Epithelial cell of proximal tubule (primary cell): ENCODE data around the gene KCNQ1. TPM values are rescaled to one million over a fixed set of nuclear protein-coding genes. Genes with fewer than 3 reads are reported as not detected.

Experiments
- DNase-seq: peaks from one replicate; pipeline ENCODE4 v3.0.0-alpha.2; 2011; ENCODE audit warnings: low read depth
- H3K4me3 ChIP-seq: 2 replicates; pipeline ENCODE4 v1.5.1; 2011; ENCODE audit warnings: low read depth, mild to moderate bottlenecking, low read length
- CTCF ChIP-seq: conservative IDR thresholded peaks from 2 replicates; pipeline ENCODE4 v1.5.1; 2012; ENCODE audit warnings: low read depth, mild to moderate bottlenecking, low read length
- total RNA-seq: library from RNA; depleted of rRNA; stranded (reverse); fragments of >200 nt; gene quantifications from 2 replicates; pipeline ENCODE4 v1.2.3, GENCODE V29; 2015

Gene KCNQ1
- total RNA-seq, 1 donor from 2014 or later, result 0.46 TPM

GRCh38 chr11:2399488-2400068 is 45.2 kb upstream of the KCNQ1 start:
- peak overlapping the region; percentile 94 for H3K4me3 ChIP-seq
- no peak for TF ChIP-seq CTCF
- no peak for DNase-seq

DNA sequence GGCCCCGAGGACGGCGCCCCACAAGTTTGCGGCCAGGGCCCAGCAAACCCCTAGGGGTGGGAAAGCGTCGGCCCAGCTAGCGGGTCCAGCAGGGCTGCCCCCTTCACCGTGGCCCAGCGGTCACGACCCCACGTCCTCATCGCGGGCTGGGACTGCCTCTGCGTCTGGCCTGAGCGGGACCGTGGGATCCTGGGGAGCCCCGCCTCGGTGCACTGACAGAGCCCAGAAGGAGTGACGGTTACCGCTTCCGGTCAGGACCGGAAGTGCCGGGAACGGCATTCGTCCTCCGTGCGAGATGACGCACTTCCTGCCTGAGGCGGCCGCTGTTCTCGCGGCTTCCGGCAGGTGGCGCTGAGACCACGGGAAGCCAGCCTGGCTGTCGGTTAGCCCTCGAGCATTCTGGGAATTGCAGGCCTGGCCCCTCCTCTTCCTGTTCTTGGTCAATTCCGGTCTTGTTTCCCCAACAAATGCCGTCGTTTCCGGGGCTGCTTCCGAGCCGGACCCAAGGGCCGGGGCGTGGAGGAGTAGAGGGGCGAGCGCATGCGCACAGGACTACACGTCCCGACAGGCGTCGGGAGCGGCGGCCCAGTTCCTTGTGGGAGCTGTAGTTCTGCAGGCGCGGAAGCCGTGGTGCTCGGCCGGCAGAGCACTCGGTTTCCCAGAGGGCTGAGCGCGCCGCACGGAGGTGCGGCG is 44.6 kb upstream of the KCNQ1 start, which contains the start of gene TSSC4:
Gene TSSC4 (plus strand): TSS at position 682 of the 693 bp plus-strand sequence. CDS start 1,884 bp downstream, outside the sequence.
- H3K4me3 ChIP-seq, result peak within 1 kb of the TSS; percentile 94

DNA sequence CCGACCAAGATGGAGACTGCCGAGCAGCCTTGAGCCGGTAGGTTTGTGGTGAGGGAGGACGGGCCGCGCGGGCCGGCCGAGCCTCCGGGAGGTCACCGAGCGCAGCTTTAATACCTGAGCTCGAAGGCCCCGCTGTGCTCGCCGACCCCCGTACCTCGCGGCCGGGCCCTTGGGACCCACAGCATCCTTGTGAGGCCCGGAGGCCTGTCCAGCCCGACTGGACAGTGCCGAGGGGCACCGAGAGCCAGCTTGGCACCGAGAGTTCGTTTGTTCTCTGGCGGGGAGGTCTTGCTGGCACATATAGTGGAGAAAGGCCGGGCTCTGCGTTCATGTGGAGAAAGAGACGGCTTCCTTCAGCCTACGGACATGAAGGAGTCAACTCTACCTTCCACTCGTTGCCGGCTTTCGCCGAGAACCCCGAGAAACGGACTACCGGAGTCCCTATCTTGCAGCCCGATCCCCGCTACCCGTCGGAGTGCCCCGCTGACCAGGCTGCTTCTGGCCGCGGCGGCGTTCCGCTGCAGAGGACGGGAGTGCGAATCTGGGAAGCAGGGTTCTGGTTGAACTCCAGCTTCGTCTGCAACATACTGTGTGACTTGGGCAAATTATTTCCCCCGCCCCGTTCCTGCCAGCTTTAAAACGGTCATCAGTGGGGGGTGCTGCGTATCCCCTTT is 43.9 kb upstream of the KCNQ1 start:
- TF ChIP-seq CTCF, result no peak
- no peak for DNase-seq
- H3K4me3 ChIP-seq, result peak overlapping the region; percentile 83

More for the DNA sequence above, 44.6 kb upstream of the KCNQ1 start, which contains the start of gene TSSC4:
- DNase-seq, result peak; percentile 96
- TF ChIP-seq CTCF, result peak; percentile 94

DNA sequence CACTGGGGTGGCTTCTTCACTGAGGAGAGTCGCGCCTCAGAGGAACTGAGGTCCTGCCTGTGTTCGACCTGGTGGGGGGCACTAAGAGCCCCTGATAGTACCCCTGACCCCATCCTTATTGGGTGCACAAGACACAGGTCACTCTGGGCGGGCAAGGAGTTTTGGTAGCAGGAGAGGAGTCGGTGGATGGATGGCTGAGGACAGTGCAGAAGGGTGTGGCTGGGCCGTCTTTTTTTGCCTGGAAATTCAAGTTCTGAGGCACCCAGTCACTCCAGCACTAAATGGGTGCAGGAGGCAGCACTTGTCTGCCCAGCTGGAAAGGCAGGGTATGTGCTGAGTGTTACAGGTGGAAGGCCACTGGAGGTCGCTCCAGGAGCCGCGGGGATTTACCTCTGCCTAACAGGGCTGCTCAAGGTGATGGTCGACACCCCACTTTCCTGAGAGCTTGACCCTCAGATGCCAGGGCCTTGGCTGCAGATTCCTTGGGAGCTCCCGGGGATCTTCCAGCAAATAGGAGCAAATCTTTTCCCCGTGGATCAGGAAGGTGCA is 43.3 kb upstream of the KCNQ1 start:
- H3K4me3 ChIP-seq, result peak overlapping the region; percentile 83
- DNase-seq, result no peak
- TF ChIP-seq CTCF, result peak; percentile 46

DNA sequence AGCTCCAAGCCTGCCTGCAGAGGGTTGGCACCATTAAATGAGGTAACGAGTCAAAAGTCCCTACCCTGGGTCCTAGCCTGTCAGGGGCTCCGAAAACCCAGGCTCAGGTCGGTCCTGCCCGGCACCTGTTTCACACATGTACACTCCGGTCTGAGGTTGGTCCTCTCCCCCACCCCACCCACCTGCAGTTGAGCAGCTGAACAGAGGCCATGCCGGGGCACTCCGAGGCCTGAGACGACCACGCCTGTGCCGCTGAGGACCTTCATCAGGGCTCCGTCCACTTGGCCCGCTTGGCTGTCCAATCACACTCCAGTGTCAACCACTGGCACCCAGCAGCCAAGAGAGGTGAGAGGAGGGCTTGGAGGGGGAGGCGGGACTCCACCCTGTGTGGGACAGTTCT is 42.7 kb upstream of the KCNQ1 start:
- no peak for DNase-seq
- H3K4me3 ChIP-seq, result peak overlapping the region; percentile 83
- TF ChIP-seq CTCF, result no peak

- no peak overlapping the region for H3K4me3 ChIP-seq
- no peak for DNase-seq
- no peak for TF ChIP-seq CTCF
Observed at GRCh38 chr11:2402890-2403645, 41.7 kb upstream of the KCNQ1 start.
